ENCODE measurements around the gene NFIB. TPM values are rescaled to one million over a fixed set of nuclear protein-coding genes. Genes with fewer than 3 reads are reported as not detected.

The NFIB gene
- total and polyA plus RNA-seq, 8 donors: 88.8 to 144 (median 127) TPM

DNA sequence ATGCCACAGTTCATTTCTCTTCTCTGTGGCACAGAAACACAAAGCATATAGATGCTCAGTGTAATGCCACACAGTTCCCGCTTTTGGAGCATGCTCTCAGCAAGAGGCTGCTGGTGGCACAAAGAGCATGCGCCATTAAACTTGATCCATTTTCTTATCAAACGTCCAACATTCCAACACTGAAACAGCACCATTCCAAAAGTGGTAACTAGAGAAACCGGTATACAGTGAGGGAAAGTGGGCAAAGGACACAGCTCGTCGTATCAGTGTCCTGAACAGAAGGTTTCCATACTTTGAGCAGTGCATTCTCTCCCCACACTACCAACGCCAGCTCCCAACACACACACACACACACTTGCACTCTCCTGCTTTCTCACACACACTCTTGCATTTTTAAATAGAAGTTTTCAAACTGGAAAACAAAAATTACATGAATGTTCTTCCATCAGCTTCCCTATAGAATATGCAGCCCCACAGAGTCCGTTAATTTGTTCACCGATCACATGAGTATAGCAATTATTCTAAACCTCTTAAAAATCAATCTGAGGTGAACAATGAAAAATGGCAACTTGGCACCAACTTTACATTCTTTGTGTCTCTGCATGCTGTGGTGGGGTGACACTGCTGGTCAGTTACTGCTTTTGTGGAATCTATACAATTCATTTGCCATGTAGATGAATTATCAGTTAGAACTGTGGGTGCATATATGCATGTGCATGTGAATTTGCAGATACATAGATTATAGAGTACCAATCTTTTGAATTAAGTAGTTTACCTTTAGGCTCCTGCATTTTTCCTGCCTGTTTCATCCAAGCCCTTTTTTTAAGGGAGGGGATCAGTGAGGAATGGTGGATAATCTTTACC is 5.7 kb downstream of the NFIB start:
- DNase-seq (no peak), ATAC-seq (peak; percentile 45)
- H3K9me3 ChIP-seq: no peaks in the 10 kb centered on the region
- intact Hi-C loops (cut with DNase I): loop anchor here in 1 of 2 donors (10.0 kb wide), 1 partner anchor 203 kb away; no protein-coding TSS in a partner anchor
- peaks cover 0 to 25% of the 10 kb centered on the region in 2 donors for H3K27me3 ChIP-seq
- H3K27ac ChIP-seq: peak overlapping the region; percentile 18 to 50
- H3K4me3 ChIP-seq: peak overlapping the region in 1 of 2 donors; percentile 57
- H3K4me1 ChIP-seq: peaks cover 5 to 13% of the 10 kb centered on the region in 2 donors
- H3K36me3 ChIP-seq: no peaks in the 10 kb centered on the region
- TF ChIP-seq, protein P1, sequence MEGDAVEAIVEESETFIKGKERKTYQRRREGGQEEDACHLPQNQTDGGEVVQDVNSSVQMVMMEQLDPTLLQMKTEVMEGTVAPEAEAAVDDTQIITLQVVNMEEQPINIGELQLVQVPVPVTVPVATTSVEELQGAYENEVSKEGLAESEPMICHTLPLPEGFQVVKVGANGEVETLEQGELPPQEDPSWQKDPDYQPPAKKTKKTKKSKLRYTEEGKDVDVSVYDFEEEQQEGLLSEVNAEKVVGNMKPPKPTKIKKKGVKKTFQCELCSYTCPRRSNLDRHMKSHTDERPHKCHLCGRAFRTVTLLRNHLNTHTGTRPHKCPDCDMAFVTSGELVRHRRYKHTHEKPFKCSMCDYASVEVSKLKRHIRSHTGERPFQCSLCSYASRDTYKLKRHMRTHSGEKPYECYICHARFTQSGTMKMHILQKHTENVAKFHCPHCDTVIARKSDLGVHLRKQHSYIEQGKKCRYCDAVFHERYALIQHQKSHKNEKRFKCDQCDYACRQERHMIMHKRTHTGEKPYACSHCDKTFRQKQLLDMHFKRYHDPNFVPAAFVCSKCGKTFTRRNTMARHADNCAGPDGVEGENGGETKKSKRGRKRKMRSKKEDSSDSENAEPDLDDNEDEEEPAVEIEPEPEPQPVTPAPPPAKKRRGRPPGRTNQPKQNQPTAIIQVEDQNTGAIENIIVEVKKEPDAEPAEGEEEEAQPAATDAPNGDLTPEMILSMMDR (IDR thresholded peaks at IDR 0.05): no peak

DNA sequence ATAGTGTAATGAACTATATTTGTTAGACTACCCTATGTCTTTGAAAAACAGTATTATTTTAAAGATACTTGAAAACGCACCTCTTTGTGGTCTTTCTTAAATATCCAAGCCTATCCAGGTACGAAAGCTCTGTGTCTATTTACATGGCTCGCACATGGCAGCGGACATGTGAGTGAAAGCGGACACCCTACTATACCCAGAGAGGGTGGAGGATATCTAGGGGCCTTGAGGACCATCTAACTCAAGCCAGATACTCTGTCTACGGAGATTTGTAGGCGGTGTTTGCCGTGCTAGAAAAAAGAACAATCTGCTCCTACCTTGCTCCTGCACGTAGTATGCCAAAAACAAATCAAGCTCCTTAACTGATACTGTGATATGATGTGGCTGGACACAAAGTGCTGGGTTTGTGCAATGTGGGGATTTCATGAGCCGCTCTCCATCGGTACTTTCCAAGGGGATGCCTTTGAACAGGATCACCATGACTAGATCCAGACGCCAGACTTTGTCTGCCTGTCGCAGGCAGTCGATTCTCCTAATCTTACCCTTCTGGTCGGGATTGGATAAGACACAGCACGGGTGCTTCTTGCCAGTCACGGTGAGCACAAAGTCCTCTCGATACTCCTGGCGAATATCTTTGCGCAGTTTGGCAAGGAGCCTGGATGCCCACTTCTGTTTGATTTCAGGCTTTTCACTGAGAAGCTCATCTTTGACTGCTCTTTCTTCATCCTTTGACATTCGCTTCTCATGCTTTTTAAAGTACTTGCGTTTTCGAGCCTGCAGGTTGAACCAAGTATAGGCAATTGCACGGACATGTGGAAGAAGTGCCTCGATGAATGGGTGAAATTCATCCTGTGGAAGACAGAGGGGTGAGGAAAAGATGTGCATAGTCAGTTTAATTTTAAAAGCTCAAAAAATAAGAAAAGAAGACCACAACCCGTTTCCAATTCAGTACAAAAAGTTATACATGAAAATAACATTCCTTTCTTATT is 7.0 kb downstream of the NFIB start:
- DNase-seq (no peak), ATAC-seq (no peak)
- Histone ChIP-seq H3K27ac (no peak overlapping the region), H3K9me3 (no peaks in the 10 kb centered on the region), H3K4me3 (no peak overlapping the region), H3K27me3 (peaks cover 0 to 13% of the 10 kb centered on the region in 2 donors), H3K36me3 (no peaks in the 10 kb centered on the region), H3K4me1 (peaks cover 8 to 17% of the 10 kb centered on the region in 2 donors)
- TF ChIP-seq, protein P1 (IDR thresholded peaks at IDR 0.05): no peak
- intact Hi-C loops (cut with DNase I): loop anchor here in 1 of 2 donors (10.0 kb wide), 1 partner anchor 202 kb away; no protein-coding TSS in a partner anchor

DNA sequence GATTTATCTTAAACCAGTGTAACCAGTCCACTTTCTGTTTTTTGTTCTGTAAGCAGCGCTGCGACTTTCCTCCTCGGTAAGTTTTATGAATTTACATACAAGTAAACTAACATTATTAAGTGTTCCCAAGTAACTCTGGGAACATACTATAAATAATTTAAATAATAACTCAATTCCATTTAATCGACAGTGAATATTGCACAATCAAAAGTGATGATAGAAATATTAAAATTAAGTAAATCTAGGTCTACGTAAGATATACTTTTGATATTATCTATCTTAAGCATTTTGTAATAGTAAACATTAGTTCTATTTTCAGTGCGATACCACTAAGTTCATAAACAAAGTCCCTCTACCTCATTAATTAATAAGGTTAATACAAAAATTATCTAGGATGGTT is 7.8 kb downstream of the NFIB start:
- DNase-seq (no peak), ATAC-seq (no peak)
- Histone ChIP-seq H3K27ac (no peak overlapping the region), H3K4me3 (no peak overlapping the region), H3K9me3 (no peaks in the 10 kb centered on the region), H3K27me3 (peaks cover 0 to 7% of the 10 kb centered on the region in 2 donors), H3K36me3 (no peaks in the 10 kb centered on the region), H3K4me1 (peaks cover 11 to 24% of the 10 kb centered on the region in 2 donors)
- TF ChIP-seq, protein P1 (IDR thresholded peaks at IDR 0.05): no peak
- intact Hi-C loops (cut with DNase I): loop anchor here in 1 of 2 donors (10.0 kb wide), 1 partner anchor 201 kb away; no protein-coding TSS in a partner anchor

DNA sequence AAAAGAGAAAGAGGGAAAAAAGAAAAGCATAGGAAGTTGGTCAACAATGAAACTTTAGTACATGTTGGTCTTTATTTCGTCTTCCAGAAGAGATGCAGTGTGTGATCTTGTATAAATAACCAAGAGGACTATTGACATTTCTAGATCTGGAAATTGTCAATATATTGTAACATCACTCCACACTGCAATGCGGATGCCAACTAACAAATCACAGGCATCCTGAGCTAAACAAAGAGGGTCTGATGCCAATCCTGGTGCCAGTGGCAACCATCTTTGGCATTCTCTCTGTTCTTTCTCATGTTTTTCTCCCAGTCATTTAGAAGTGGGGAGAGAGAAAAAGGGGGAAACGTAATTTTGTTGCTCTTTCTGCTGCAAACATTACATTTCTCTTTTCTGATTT is 9.7 kb downstream of the NFIB start:
- DNase-seq: no peak
- H3K27ac ChIP-seq: no peak overlapping the region
- no peak for ATAC-seq
- no peak overlapping the region for H3K4me3 ChIP-seq
- no peaks in the 10 kb centered on the region for H3K9me3 ChIP-seq
- H3K27me3 ChIP-seq: no peaks in the 10 kb centered on the region
- H3K4me1 ChIP-seq: peaks cover 11 to 19% of the 10 kb centered on the region in 2 donors
- intact Hi-C loops (cut with DNase I): loop anchor here in 1 of 2 donors (10.0 kb wide), 1 partner anchor 199 kb away; no protein-coding TSS in a partner anchor
- H3K36me3 ChIP-seq: no peaks in the 10 kb centered on the region
- TF ChIP-seq, protein P1 (IDR thresholded peaks at IDR 0.05): no peak
